ENCODE results near the gene STYXL1.

Gene STYXL1

GRCh38 chr7:76002139-76002538, 45.7 kb downstream of the STYXL1 start:
- no peak for TF ChIP-seq YY1 (IDR thresholded peaks at IDR 0.05; ENCODE audit: low read depth)
- no peak for TF ChIP-seq FOXM1 (IDR thresholded peaks at IDR 0.05; ENCODE audit: borderline replicate concordance, low read depth)
- no peak for TF ChIP-seq ZBTB7A (IDR thresholded peaks at IDR 0.05; ENCODE audit: low read depth)
- TF ChIP-seq REST (IDR thresholded peaks at IDR 0.05; ENCODE audit: low read depth): no peak
- TF ChIP-seq USF1 (IDR thresholded peaks at IDR 0.05): no peak
- no peak for TF ChIP-seq RAD21 (IDR thresholded peaks at IDR 0.05; ENCODE audit: low read depth)
- TF ChIP-seq CEBPB (IDR thresholded peaks at IDR 0.05): no peak
- TF ChIP-seq CREB1 (IDR thresholded peaks at IDR 0.05; ENCODE audit: low read depth): no peak
- TF ChIP-seq MAX (IDR thresholded peaks at IDR 0.05): no peak
- TF ChIP-seq EGR1 (IDR thresholded peaks at IDR 0.05): no peak
- TF ChIP-seq TAF1 (IDR thresholded peaks at IDR 0.05; ENCODE audit: low read depth): no peak

- TF ChIP-seq TEAD4 (IDR thresholded peaks at IDR 0.05): no peak
- no peak for TF ChIP-seq REST (IDR thresholded peaks at IDR 0.05; ENCODE audit: low read depth)
- no peak for TF ChIP-seq ZBTB7A (IDR thresholded peaks at IDR 0.05; ENCODE audit: low read depth)
- TF ChIP-seq TCF12 (IDR thresholded peaks at IDR 0.05; ENCODE audit: low read depth): no peak
- TF ChIP-seq CREB1 (IDR thresholded peaks at IDR 0.05; ENCODE audit: low read depth): no peak
Observed at GRCh38 chr7:76000566-76000965, 47.2 kb downstream of the STYXL1 start.

GRCh38 chr7:75998038-75998437, 49.8 kb downstream of the STYXL1 start:
- no peak for TF ChIP-seq RAD21 (IDR thresholded peaks at IDR 0.05; ENCODE audit: low read depth)
- no peak for TF ChIP-seq REST (IDR thresholded peaks at IDR 0.05; ENCODE audit: low read depth)
- TF ChIP-seq TCF12 (IDR thresholded peaks at IDR 0.05; ENCODE audit: low read depth): no peak

GRCh38 chr7:75996476-75996875, 51.3 kb downstream of the STYXL1 start:
- no peak for TF ChIP-seq MAX (IDR thresholded peaks at IDR 0.05)
- no peak for TF ChIP-seq CREB1 (IDR thresholded peaks at IDR 0.05; ENCODE audit: low read depth)
- no peak for TF ChIP-seq ZBTB7A (IDR thresholded peaks at IDR 0.05; ENCODE audit: low read depth)

- TF ChIP-seq TAF1 (IDR thresholded peaks at IDR 0.05; ENCODE audit: low read depth) (no peak), MAX (IDR thresholded peaks at IDR 0.05) (no peak), CREB1 (IDR thresholded peaks at IDR 0.05; ENCODE audit: low read depth) (no peak), CEBPB (IDR thresholded peaks at IDR 0.05) (no peak), TEAD4 (IDR thresholded peaks at IDR 0.05) (no peak), USF1 (IDR thresholded peaks at IDR 0.05) (no peak), REST (IDR thresholded peaks at IDR 0.05; ENCODE audit: low read depth) (no peak), ZBTB7A (IDR thresholded peaks at IDR 0.05; ENCODE audit: low read depth) (no peak), YY1 (IDR thresholded peaks at IDR 0.05; ENCODE audit: low read depth) (no peak), TCF12 (IDR thresholded peaks at IDR 0.05; ENCODE audit: low read depth) (no peak), FOXM1 (IDR thresholded peaks at IDR 0.05; ENCODE audit: borderline replicate concordance, low read depth) (no peak), NFIC (IDR thresholded peaks at IDR 0.05) (no peak), EP300 (IDR thresholded peaks at IDR 0.05; ENCODE audit: borderline replicate concordance) (no peak)
Observed at GRCh38 chr7:75995996-75996395, 51.8 kb downstream of the STYXL1 start.
